Cardiac fibroblast (primary cell): ENCODE results near the gene TRAPPC2.

Source experiments
- DNase-seq, 2 donors: peaks; one replicate each; pipeline versions ENCODE4 v3.0.0 to v3.0.0-alpha.2; 2010; ENCODE audit warnings: low read depth in 2 of 2
- H3K4me3 ChIP-seq, 2 donors: replicated peaks in 1 of 2; 1 replicate in 1 of 2; 2 replicates in 1 of 2; pipeline ENCODE4 v1.5.1; 2011; ENCODE audit warnings: low read depth in 2 of 2, low read length in 2 of 2, mild to moderate bottlenecking in 2 of 2, moderate library complexity in 1 of 2
- CTCF ChIP-seq: IDR thresholded peaks from one replicate; pipeline ENCODE4 v1.5.1; 2011; ENCODE audit warnings: low read depth, mild to moderate bottlenecking, low read length, inconsistent platforms

The TRAPPC2 gene

GRCh38 chrX:13697455-13697854 lies 37.0 kb downstream of the TRAPPC2 start:
- no peak for TF ChIP-seq CTCF
- DNase-seq: no peak
- H3K4me3 ChIP-seq: no peak overlapping the region

- no peak for DNase-seq
- no peak overlapping the region for H3K4me3 ChIP-seq
- no peak for TF ChIP-seq CTCF
Observed at GRCh38 chrX:13695601-13696115, 38.8 kb downstream of the TRAPPC2 start.

DNA sequence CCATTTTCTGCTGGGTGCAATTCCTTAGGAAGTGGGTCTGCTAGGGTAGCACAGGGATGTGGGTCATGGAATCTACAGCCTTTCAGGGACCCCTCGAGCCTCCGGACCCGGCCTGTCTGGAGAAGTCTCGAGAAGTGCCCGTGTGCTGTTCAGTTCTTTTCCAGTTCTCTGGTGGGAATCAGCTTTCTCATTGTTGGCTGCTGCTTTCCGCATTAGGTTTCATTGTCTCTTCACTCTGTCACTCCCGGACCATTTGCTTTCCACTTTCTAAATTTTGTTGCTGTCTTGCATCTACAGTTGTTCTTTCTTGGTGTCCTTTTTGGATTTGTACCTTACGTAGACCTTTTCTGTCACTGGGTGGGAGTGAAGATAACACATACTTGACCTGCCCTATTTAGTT lies 39.4 kb downstream of the TRAPPC2 start:
- DNase-seq: no peak
- H3K4me3 ChIP-seq: no peak overlapping the region

GRCh38 chrX:13694359-13694758 lies 40.1 kb downstream of the TRAPPC2 start:
- no peak overlapping the region for H3K4me3 ChIP-seq
- TF ChIP-seq CTCF: no peak
- no peak for DNase-seq

More for the DNA sequence above, 39.4 kb downstream of the TRAPPC2 start:
- TF ChIP-seq CTCF: no peak

- no peak overlapping the region for H3K4me3 ChIP-seq
- DNase-seq: no peak
- TF ChIP-seq CTCF: no peak
Observed at GRCh38 chrX:13693341-13693961, 41.0 kb downstream of the TRAPPC2 start.

DNA sequence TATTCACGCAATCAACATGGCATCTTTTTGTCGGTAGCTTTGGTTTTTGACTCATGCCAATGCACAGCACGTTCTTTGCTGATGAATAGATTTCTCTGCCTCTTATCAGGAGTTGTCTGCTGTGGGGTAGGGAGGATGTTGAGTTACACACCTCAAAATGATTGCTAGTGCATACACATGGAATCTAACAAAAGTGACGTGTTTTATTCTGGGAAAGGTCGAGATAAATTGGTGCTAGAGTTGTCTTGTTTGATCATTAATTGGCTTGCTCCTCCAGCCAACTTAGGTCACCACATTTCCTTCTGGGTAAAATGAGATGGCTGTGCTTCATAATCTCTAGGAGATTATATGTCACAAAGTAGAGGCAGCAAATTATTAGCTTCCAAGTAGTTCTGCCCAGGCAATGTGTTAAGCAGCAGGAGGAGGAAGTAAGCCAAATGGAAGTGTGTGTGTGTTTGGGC lies 41.6 kb downstream of the TRAPPC2 start:
- no peak for TF ChIP-seq CTCF
- DNase-seq: no peak
- no peak overlapping the region for H3K4me3 ChIP-seq

- TF ChIP-seq CTCF: no peak
- DNase-seq: no peak
- H3K4me3 ChIP-seq: no peak overlapping the region
Observed at GRCh38 chrX:13691841-13692371, 42.5 kb downstream of the TRAPPC2 start.
